Esophagus squamous epithelium (tissue), 4 donors: ENCODE measurements around the gene ARHGAP42.

Experiments
- POLR2A ChIP-seq, 4 donors: fragments of 450-650 bp; IDR thresholded peaks; one replicate each; pipeline ENCODE4 v1.6.1; 2017; ENCODE audit warnings: antibody characterized with exemption in 4 of 4, mild to moderate bottlenecking in 4 of 4, moderate library complexity in 3 of 4
- TF ChIP-seq, protein P1 (sequence below), 6 experiments: fragments of 450-650 bp in 4 of 6; fragments of 200-600 bp in 2 of 6; sonication (generic) in 2 of 6; IDR thresholded peaks; one replicate each; pipeline ENCODE4 v1.5.1; 2016 to 2019; ENCODE audit warnings: antibody characterized with exemption in 6 of 6, mild to moderate bottlenecking in 4 of 6, moderate library complexity in 4 of 6

DNA sequence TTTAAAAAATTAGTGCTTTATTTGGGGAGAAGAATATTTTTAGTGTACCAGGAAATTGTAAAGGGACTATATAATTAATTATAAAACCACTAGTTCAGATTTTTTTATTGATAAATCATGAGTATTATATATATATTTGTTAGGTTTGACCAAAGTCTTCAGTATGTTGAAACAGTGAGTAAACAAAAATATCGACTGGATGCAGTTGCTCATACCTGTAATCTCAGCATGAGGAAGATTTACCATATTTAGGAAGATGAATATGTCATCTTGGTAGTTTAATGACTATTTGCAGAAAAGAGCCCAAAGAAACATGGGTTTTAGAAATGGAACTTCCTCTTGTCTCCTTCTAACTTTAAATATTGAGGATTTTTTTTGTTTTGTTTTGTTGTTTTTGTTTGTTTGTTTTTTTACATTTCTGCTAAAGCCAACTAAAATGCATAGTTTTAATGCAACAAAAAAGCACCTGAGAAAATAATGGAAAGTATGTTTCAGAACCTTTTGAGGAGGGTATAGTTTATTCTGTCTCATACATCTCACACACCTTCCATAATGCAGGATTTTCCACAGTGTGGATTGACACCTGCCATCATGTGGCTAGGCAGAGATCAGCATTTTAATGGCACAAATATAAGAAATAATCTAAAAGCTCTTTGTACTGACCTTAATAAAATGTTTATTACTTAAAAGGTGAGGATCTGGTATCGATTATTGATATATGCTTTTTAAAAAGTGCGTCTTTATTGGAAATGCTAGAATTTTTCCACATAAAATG is 114.3 kb downstream of the ARHGAP42 start:
- TF ChIP-seq, protein P1, sequence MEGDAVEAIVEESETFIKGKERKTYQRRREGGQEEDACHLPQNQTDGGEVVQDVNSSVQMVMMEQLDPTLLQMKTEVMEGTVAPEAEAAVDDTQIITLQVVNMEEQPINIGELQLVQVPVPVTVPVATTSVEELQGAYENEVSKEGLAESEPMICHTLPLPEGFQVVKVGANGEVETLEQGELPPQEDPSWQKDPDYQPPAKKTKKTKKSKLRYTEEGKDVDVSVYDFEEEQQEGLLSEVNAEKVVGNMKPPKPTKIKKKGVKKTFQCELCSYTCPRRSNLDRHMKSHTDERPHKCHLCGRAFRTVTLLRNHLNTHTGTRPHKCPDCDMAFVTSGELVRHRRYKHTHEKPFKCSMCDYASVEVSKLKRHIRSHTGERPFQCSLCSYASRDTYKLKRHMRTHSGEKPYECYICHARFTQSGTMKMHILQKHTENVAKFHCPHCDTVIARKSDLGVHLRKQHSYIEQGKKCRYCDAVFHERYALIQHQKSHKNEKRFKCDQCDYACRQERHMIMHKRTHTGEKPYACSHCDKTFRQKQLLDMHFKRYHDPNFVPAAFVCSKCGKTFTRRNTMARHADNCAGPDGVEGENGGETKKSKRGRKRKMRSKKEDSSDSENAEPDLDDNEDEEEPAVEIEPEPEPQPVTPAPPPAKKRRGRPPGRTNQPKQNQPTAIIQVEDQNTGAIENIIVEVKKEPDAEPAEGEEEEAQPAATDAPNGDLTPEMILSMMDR (IDR thresholded peaks at IDR 0.05), result no peak
- no peak for TF ChIP-seq POLR2A (IDR thresholded peaks at IDR 0.05)
